Endothelial cell of hepatic sinusoid (primary cell): ENCODE measurements around the gene KSR1.
"Not testable (repeated sequence)": the region's sequence is repeated elsewhere in the genome, so short reads cannot be mapped to it uniquely, and the experiment has no call there.

ENCODE experiments used
- in situ Hi-C: cut with HindIII; loops from 2 replicates; pipeline ENCODE4 v1.10.0; 2017; ENCODE audit warnings: low sequenced_read_pairs

The KSR1 gene

DNA sequence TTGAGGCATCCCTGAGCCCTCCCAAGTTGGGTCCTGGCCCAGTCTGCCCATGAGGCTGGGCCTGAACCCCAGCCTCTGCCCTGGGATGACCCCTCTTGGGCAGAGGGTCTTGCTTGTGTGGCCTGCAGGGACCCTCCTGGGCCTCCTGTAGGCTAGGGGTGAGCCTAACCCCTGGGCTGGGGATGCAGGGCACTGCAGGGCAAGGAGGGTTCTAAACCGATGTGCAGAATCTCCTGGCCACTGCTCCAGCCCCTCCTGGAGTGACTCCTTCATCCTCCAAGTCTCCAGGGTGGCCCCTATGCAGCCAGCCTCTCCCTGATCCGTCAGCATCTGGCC is 212.2 kb downstream of the KSR1 start:
- in situ Hi-C loops = no loop called here

DNA sequence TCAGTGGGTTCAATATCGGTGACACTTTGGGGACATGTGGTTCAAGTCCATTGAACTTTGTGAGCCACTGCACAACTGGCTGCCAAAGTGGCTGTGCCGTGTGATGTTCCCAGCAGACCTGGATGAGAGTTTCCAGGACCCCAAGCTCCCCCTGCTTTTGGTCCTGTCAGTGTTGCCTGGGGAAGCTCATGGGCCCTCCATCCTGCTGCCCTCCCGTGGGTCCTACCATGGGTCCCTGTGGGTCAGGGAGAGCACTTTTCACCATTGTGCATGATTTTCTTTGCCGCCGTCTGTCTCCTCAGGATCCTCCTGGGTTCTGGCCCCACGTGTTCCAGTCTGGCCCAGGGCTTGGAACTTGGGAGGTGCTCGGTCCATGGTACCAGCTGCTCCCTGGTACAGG is 212.9 kb downstream of the KSR1 start:
- in situ Hi-C loops = no loop called here

DNA sequence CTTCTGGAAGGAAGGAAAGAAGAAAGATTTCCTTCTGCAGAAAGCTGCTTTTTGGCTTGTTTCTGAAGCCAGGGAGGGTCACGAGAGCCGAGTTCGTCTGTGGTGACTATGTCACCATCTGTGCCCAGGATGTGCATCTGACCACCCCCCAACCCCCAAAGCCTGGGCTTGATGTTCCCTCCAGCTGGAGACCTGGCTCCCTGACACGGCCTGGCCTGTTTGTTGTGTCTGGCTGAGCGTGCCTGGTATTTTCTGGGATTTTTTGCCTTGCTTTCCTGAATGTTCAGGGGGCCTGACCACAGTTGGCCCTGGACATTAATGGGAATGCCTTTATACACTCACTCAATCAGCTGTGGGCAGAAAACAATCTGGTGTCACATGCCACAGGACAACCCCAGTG is 213.6 kb downstream of the KSR1 start:
- in situ Hi-C loops = no loop called here

DNA sequence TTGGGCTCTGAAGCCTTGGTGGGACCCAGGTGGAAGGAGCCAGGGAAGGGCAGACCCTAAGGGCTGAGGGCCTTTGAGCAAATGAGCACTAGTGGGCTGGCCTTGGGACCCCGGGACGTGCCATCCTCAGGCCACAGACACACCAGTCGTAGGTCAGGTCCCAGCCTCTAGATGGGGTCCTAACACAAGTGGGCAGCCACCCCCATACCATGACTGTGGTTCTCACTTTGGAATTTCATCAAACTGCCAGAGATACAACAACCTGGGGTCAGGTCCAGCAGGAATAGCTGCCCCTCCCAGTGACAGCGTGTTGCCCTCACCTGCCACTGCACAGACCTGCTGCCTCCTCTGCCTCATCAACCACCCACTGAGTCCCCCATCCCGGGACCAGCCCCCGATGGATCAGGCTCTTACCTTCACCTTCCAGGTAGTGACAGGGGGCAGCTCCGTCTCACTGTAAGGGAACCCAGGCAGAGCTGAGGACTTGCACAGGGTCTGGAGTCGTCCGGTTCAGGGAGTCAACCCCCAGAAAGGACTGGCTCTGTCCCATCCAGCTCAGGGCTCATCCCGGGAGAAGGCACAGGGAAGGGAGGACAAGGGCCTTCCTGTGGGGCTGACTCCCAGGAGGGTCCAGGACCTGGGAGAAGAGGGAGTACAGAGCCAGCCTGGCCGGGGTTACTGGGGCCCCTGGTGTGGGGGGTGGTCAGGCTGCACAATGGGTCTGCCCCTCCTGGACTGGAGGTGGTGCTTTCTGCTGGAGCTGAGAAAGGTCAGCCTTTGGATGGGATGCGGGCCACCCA is 214.7 kb downstream of the KSR1 start:
- in situ Hi-C loops = no loop called here

DNA sequence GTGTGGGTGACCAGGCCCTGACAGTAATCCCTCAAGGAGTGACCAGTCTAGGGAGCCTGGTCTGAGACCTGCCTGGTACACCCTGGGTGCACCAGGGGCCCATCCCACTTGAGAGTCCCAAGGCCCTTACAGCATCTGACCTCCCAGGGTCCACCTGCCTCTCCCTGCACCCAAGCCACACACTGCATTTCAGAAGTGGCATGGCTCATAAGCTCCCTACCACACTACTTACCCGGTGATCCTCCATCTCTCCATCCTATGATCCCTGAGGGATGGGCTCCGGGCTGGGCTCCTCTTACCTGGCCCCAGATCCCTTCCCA is 215.3 kb downstream of the KSR1 start:
- in situ Hi-C loops = no loop called here

DNA sequence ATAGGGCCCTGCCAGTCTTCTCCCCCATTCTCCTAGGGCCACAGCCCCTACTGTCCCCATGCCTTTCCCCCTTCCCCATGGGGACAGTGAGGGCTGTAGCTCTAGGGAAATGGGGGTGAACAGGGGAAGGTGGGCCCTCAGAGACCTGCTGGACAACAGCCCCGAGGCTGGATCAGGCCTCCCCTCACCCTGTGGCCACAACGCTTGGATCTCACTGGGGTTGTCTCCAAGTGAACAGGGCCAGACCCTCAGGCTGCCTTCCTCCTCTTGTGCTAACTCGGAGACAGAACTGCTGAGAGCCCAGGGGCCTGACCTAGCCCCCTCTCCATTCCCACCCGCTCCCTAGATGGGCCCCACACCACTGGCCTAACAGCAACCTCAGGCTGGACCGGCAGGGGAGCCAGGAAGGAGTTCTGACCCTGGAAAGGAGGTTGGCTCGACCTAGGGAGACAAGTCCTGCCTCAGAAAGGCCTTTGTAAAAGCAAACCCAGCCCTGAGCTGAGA is 215.8 kb downstream of the KSR1 start:
- in situ Hi-C loops = not testable (repeated sequence)

DNA sequence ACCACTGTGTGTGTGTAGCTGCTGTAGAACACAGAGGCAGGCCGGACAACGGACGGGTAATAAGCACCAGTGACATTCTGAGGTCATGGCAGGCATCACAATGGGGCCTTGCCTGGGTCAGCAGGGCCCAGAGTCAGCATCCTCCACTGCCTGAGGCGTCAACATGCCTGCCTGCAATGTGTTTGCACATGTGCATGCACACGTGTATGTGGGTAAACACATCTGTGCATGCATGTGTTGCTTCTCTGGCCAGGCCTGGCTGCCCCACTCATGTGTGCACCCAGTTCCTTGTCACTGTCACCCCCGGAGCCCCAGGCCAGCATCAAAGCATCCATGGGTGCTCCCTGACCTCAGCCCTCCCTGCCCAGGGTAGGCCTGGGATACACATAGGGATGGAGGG is 218.1 kb downstream of the KSR1 start:
- in situ Hi-C loops = no loop called here
